HEK293 (cell line): Measurements from ENCODE around the gene UBL7.

Experiments used
- CTCF ChIA-PET: fragments of 350-600 bp; formaldehyde crosslinking; extraction: SDS; loops from one replicate; lab custom pipeline; 2021; ENCODE audit warnings: antibody characterized with exemption; lab: Yijun Ruan, JAX
- POLR2A ChIA-PET: fragments of 300-600 bp; formaldehyde crosslinking; extraction: SDS; loops from one replicate; lab custom pipeline; 2020; ENCODE audit warnings: antibody characterized with exemption, inconsistent platforms; lab: Yijun Ruan, JAX
- H3K27ac ChIP-seq: fragments of 200-500 bp; sonication (Bioruptor generic); 2 replicates; pipeline ENCODE4 v1.5.1; 2014; ENCODE audit warnings: low read depth, low read length, control low read depth, inconsistent platforms; ENCODE audit errors: extremely low read depth
- H3K36me3 ChIP-seq, 2 experiments: fragments of 200-500 bp in 1 of 2; sonication (Bioruptor generic) in 1 of 2; 1 replicate in 1 of 2; 2 replicates in 1 of 2; pipeline ENCODE4 v1.5.1; 2014 to 2017; ENCODE audit warnings: inconsistent platforms in 2 of 2, low read length in 2 of 2; ENCODE audit not compliant: control insufficient read depth in 2 of 2, insufficient read depth in 1 of 2
- H3K4me1 ChIP-seq: fragments of 200-500 bp; sonication (Bioruptor generic); 2 replicates; pipeline ENCODE4 v1.5.1; 2014; ENCODE audit warnings: mild to moderate bottlenecking, low read length, inconsistent platforms; ENCODE audit not compliant: control insufficient read depth, insufficient read depth
- H3K4me3 ChIP-seq: 2 replicates; pipeline ENCODE4 v1.5.1; 2011; ENCODE audit warnings: low read depth, mild to moderate bottlenecking, control low read depth, low read length, moderate library complexity
- H3K9me3 ChIP-seq: fragments of 200-500 bp; sonication (Bioruptor generic); 2 replicates; pipeline ENCODE4 v1.5.1; 2014; ENCODE audit warnings: low read depth, low read length, inconsistent platforms; ENCODE audit not compliant: control insufficient read depth, insufficient read depth
- EGR2 ChIP-seq: fragments of 450-650 bp; formaldehyde crosslinking; IDR thresholded peaks from 2 replicates; pipeline ENCODE4 v1.5.1; 2016; ENCODE audit warnings: low read depth, missing biosample characterization, missing genetic modification characterization
- KLF8 ChIP-seq: fragments of 450-650 bp; formaldehyde crosslinking; IDR thresholded peaks from 2 replicates; pipeline ENCODE4 v1.5.1; 2016; ENCODE audit warnings: missing biosample characterization, missing genetic modification characterization
- SP7 ChIP-seq: fragments of 450-650 bp; formaldehyde crosslinking; IDR thresholded peaks from 2 replicates; pipeline ENCODE4 v1.5.1; 2016; ENCODE audit warnings: missing biosample characterization, missing genetic modification characterization
- ZBTB6 ChIP-seq: fragments of 450-650 bp; formaldehyde crosslinking; IDR thresholded peaks from 2 replicates; pipeline ENCODE4 v1.5.1; 2017; ENCODE audit warnings: missing biosample characterization, missing genetic modification characterization
- ZBTB8A ChIP-seq: fragments of 450-650 bp; formaldehyde crosslinking; IDR thresholded peaks from 2 replicates; pipeline ENCODE4 v1.5.1; 2016; ENCODE audit warnings: missing biosample characterization, missing genetic modification characterization
- ZFP69B ChIP-seq: fragments of 450-650 bp; formaldehyde crosslinking; IDR thresholded peaks from 2 replicates; pipeline ENCODE4 v1.5.1; 2016; ENCODE audit warnings: missing biosample characterization, missing genetic modification characterization
- ZNF133 ChIP-seq: fragments of 450-650 bp; formaldehyde crosslinking; IDR thresholded peaks from 2 replicates; pipeline ENCODE4 v1.5.1; 2016; ENCODE audit warnings: missing biosample characterization, missing genetic modification characterization
- ZNF18 ChIP-seq: fragments of 450-650 bp; formaldehyde crosslinking; IDR thresholded peaks from 2 replicates; pipeline ENCODE4 v1.5.1; 2016; ENCODE audit warnings: missing biosample characterization, missing genetic modification characterization
- ZNF223 ChIP-seq: fragments of 450-650 bp; formaldehyde crosslinking; IDR thresholded peaks from 2 replicates; pipeline ENCODE4 v1.5.1; 2016; ENCODE audit warnings: missing biosample characterization, missing genetic modification characterization
- ZNF350 ChIP-seq: fragments of 450-650 bp; formaldehyde crosslinking; IDR thresholded peaks from 2 replicates; pipeline ENCODE4 v1.5.0; 2017; ENCODE audit warnings: missing biosample characterization, mild to moderate bottlenecking, missing genetic modification characterization
- ZNF426 ChIP-seq: fragments of 450-650 bp; formaldehyde crosslinking; IDR thresholded peaks from 2 replicates; pipeline ENCODE4 v1.5.1; 2017; ENCODE audit warnings: missing biosample characterization, missing genetic modification characterization, mild to moderate bottlenecking, inconsistent platforms, moderate library complexity
- ZNF558 ChIP-seq: fragments of 450-650 bp; formaldehyde crosslinking; IDR thresholded peaks from 2 replicates; pipeline ENCODE4 v1.5.1; 2016; ENCODE audit warnings: missing biosample characterization, missing genetic modification characterization
- ZNF629 ChIP-seq: fragments of 450-650 bp; formaldehyde crosslinking; IDR thresholded peaks from 2 replicates; pipeline ENCODE4 v1.5.1; 2017; ENCODE audit warnings: missing biosample characterization, missing genetic modification characterization
- ZNF768 ChIP-seq: fragments of 450-650 bp; formaldehyde crosslinking; IDR thresholded peaks from 2 replicates; pipeline ENCODE4 v1.5.1; 2018; ENCODE audit warnings: missing biosample characterization, mild to moderate bottlenecking, missing genetic modification characterization
- ZXDB ChIP-seq: fragments of 450-650 bp; formaldehyde crosslinking; IDR thresholded peaks from 2 replicates; pipeline ENCODE4 v1.5.1; 2016; ENCODE audit warnings: missing biosample characterization, missing genetic modification characterization

UBL7 gene

GRCh38 chr15:74453925-74454763 lies 6.8 kb downstream of the UBL7 start:
- H3K4me1 ChIP-seq: no peaks in the 10 kb centered on the region
- H3K27ac ChIP-seq: no peak overlapping the region
- peak; percentile 23; the same call in 1 of the 2 replicates for TF ChIP-seq EGR2 (tag by site-specific recombination)
- TF ChIP-seq ZBTB8A: no peak
- ChIA-PET CTCF (interaction anchor here (0.6 to 1.3 kb wide), 6 partner anchors 12 to 88 kb away, joined by 3 to 6 read pairs (median 4); no protein-coding TSS in a partner anchor), POLR2A (interaction anchor here (1.2 kb wide), 2 partner anchors 15 to 87 kb away, joined by 3 read pairs; partner anchors contain the start of gene ARID3B)
- no peaks in the 10 kb centered on the region for H3K9me3 ChIP-seq
- peaks cover 48 to 82% of the 10 kb centered on the region in 2 experiments for H3K36me3 ChIP-seq
- H3K4me3 ChIP-seq: no peak overlapping the region

GRCh38 chr15:74451861-74452835 lies 8.8 kb downstream of the UBL7 start:
- TF ChIP-seq ZFP69B (no peak), ZNF18 (tag by site-specific recombination) (peak; percentile 73)
- no peaks in the 10 kb centered on the region for H3K9me3 ChIP-seq
- ChIA-PET CTCF (interaction anchor here (0.6 to 26.4 kb wide), 5 partner anchors 9 to 336 kb away, joined by 3 to 768 read pairs (median 7); partner anchors contain the start of gene CYP11A1), POLR2A (interaction anchor here (1.0 kb wide), 1 partner anchor 9 kb away, joined by 3 read pairs; the partner anchor contains the start of gene UBL7)
- H3K36me3 ChIP-seq: peaks cover 44 to 94% of the 10 kb centered on the region in 2 experiments
- no peak overlapping the region for H3K4me3 ChIP-seq
- no peaks in the 10 kb centered on the region for H3K4me1 ChIP-seq
- H3K27ac ChIP-seq: no peak overlapping the region

- Histone ChIP-seq H3K36me3 (peaks cover 38 to 94% of the 10 kb centered on the region in 2 experiments), H3K27ac (no peak overlapping the region), H3K4me3 (no peak overlapping the region), H3K9me3 (no peaks in the 10 kb centered on the region)
- TF ChIP-seq ZNF133 (tag by site-specific recombination) (no peak), ZXDB (tag by site-specific recombination) (no peak), ZFP69B (no peak), ZNF426 (tag by site-specific recombination) (no peak), ZNF768 (no peak), ZNF558 (no peak), ZNF223 (tag by site-specific recombination) (no peak), KLF8 (tag by site-specific recombination) (no peak), SP7 (no peak), ZBTB6 (tag by site-specific recombination) (no peak), ZNF629 (tag by site-specific recombination) (no peak), ZNF350 (tag by site-specific recombination) (no peak)
- TF ChIP-seq, all 188 proteins: peak for 0
- no peaks in the 10 kb centered on the region for H3K4me1 ChIP-seq
- POLR2A ChIA-PET: interaction anchor here (1.0 kb wide), 1 partner anchor 9 kb away, joined by 3 read pairs; the partner anchor contains the start of gene UBL7
- CTCF ChIA-PET: interaction anchor here (0.6 to 26.4 kb wide), 6 partner anchors 8 to 398 kb away, joined by 3 to 768 read pairs (median 5); partner anchors contain the start of gene CYP11A1
These were observed 9.6 kb downstream of the UBL7 start for GRCh38 chr15:74451322-74451721.
